ENCODE measurements around the gene N4BP2L2.
A peak's percentile ranks its signal among the peaks of the same experiment; 100 is the strongest.

N4BP2L2 gene

GRCh38 chr13:32497589-32497988 is 41.0 kb downstream of the N4BP2L2 start:
- H3K9ac ChIP-seq (ENCODE audit: low read depth, low read length): no peak overlapping the region
- DNase-seq (no peak), ATAC-seq (ENCODE audit: insufficient read depth, low read depth) (peak; percentile 18; the same call in 1 of the 3 replicates)
- H3K4me2 ChIP-seq (ENCODE audit: insufficient read depth, low read length): no peak overlapping the region
- no peak overlapping the region for H3K4me3 ChIP-seq (ENCODE audit: low read depth in 1 of 2, low read length in 2 of 2)
- H3K9me3 ChIP-seq (ENCODE audit: insufficient read depth, low read length, severe bottlenecking): no peaks in the 10 kb centered on the region
- H3K27me3 ChIP-seq (ENCODE audit: insufficient read depth, low read length, poor library complexity): no peaks in the 10 kb centered on the region
- H3K27ac ChIP-seq (ENCODE audit: low read length): no peak overlapping the region
- no peaks in the 10 kb centered on the region for H3K79me2 ChIP-seq (ENCODE audit: insufficient read depth, low read length)
- TF ChIP-seq, protein P1, sequence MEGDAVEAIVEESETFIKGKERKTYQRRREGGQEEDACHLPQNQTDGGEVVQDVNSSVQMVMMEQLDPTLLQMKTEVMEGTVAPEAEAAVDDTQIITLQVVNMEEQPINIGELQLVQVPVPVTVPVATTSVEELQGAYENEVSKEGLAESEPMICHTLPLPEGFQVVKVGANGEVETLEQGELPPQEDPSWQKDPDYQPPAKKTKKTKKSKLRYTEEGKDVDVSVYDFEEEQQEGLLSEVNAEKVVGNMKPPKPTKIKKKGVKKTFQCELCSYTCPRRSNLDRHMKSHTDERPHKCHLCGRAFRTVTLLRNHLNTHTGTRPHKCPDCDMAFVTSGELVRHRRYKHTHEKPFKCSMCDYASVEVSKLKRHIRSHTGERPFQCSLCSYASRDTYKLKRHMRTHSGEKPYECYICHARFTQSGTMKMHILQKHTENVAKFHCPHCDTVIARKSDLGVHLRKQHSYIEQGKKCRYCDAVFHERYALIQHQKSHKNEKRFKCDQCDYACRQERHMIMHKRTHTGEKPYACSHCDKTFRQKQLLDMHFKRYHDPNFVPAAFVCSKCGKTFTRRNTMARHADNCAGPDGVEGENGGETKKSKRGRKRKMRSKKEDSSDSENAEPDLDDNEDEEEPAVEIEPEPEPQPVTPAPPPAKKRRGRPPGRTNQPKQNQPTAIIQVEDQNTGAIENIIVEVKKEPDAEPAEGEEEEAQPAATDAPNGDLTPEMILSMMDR (IDR thresholded peaks at IDR 0.05; ENCODE audit: borderline replicate concordance, extremely low read depth, low read length, poor library complexity, severe bottlenecking): no peak
- no peak for TF ChIP-seq EZH2 (IDR thresholded peaks at IDR 0.05; ENCODE audit: borderline replicate concordance, low read depth, low read length, severe bottlenecking)
- no peaks in the 10 kb centered on the region for H3K4me1 ChIP-seq (ENCODE audit: insufficient read depth, low read length)
- no peak overlapping the region for H2AFZ ChIP-seq (ENCODE audit: low read depth, low read length)
- no peaks in the 10 kb centered on the region for H3K36me3 ChIP-seq (ENCODE audit: insufficient read depth, low read length)
- no peaks in the 10 kb centered on the region for H4K20me1 ChIP-seq (ENCODE audit: insufficient read depth, low read length)

DNA sequence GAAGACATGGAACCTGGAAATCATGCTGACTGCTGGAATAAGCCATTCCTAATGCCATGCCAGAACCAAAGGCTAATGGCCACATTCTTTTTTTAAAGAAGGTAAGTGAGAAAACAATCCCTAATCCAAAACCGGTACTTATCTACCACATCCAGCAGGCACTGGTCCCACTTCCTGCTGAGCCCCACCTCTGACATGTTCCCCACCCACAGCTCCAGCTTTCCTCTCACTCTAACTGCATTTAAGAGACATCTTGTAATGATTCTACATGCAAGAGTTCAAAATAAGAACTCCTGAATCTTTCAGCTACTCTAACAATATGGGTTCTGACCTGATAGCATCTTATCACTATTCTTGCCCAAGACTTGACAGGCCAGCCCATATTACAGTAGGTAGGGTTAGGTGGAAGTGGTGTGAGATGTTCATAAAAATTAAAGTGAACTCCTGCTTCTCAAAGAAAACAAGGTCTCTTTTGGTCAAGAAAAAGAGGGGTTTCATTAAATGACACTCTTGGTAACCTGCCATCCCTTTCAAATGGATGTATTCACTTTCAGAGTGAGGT is 41.9 kb downstream of the N4BP2L2 start:
- Histone ChIP-seq H3K9me3 (ENCODE audit: insufficient read depth, low read length, severe bottlenecking) (no peaks in the 10 kb centered on the region), H3K9ac (ENCODE audit: low read depth, low read length) (no peak overlapping the region), H3K4me1 (ENCODE audit: insufficient read depth, low read length) (no peaks in the 10 kb centered on the region), H3K27me3 (ENCODE audit: insufficient read depth, low read length, poor library complexity) (no peaks in the 10 kb centered on the region), H4K20me1 (ENCODE audit: insufficient read depth, low read length) (no peaks in the 10 kb centered on the region), H3K79me2 (ENCODE audit: insufficient read depth, low read length) (no peaks in the 10 kb centered on the region), H2AFZ (ENCODE audit: low read depth, low read length) (no peak overlapping the region), H3K27ac (ENCODE audit: low read length) (no peak overlapping the region), H3K36me3 (ENCODE audit: insufficient read depth, low read length) (no peaks in the 10 kb centered on the region), H3K4me3 (ENCODE audit: low read depth in 1 of 2, low read length in 2 of 2) (no peak overlapping the region), H3K4me2 (ENCODE audit: insufficient read depth, low read length) (no peak overlapping the region)
- no peak for DNase-seq
- no peak for ATAC-seq (ENCODE audit: insufficient read depth, low read depth)
- no peak for TF ChIP-seq EZH2 (IDR thresholded peaks at IDR 0.05; ENCODE audit: borderline replicate concordance, low read depth, low read length, severe bottlenecking)
- TF ChIP-seq, protein P1 (IDR thresholded peaks at IDR 0.05; ENCODE audit: borderline replicate concordance, extremely low read depth, low read length, poor library complexity, severe bottlenecking): no peak

DNA sequence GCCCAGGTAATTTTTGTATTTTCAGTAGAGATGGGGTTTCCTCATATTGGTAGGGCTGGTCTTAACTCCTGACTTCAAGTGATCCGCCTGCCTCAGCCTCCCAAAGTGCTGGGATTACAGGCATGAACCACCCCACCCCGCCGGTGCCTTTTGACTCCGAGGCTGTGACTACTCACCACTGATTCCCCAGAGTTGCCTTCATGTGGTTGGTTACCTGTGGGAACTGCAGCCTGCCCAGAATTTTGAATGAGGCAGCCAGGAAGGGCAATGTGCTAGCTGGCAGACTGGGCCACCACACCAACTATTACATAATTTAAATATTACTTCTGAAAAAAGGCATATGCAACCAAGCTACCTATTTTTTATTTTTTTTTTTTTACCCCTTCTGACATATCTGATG is 42.8 kb downstream of the N4BP2L2 start:
- H3K27me3 ChIP-seq (ENCODE audit: insufficient read depth, low read length, poor library complexity): no peaks in the 10 kb centered on the region
- H3K4me2 ChIP-seq (ENCODE audit: insufficient read depth, low read length): no peak overlapping the region
- no peak for ATAC-seq (ENCODE audit: insufficient read depth, low read depth)
- TF ChIP-seq, protein P1 (IDR thresholded peaks at IDR 0.05; ENCODE audit: borderline replicate concordance, extremely low read depth, low read length, poor library complexity, severe bottlenecking): no peak
- no peak for TF ChIP-seq EZH2 (IDR thresholded peaks at IDR 0.05; ENCODE audit: borderline replicate concordance, low read depth, low read length, severe bottlenecking)
- no peaks in the 10 kb centered on the region for H3K36me3 ChIP-seq (ENCODE audit: insufficient read depth, low read length)
- no peaks in the 10 kb centered on the region for H3K9me3 ChIP-seq (ENCODE audit: insufficient read depth, low read length, severe bottlenecking)
- no peaks in the 10 kb centered on the region for H4K20me1 ChIP-seq (ENCODE audit: insufficient read depth, low read length)
- H3K27ac ChIP-seq (ENCODE audit: low read length): no peak overlapping the region
- H2AFZ ChIP-seq (ENCODE audit: low read depth, low read length): no peak overlapping the region
- H3K9ac ChIP-seq (ENCODE audit: low read depth, low read length): no peak overlapping the region
- no peak overlapping the region for H3K4me3 ChIP-seq (ENCODE audit: low read depth in 1 of 2, low read length in 2 of 2)
- H3K79me2 ChIP-seq (ENCODE audit: insufficient read depth, low read length): no peaks in the 10 kb centered on the region
- H3K4me1 ChIP-seq (ENCODE audit: insufficient read depth, low read length): no peaks in the 10 kb centered on the region
- no peak for DNase-seq
